ENCODE data around the gene FARS2.

DNA sequence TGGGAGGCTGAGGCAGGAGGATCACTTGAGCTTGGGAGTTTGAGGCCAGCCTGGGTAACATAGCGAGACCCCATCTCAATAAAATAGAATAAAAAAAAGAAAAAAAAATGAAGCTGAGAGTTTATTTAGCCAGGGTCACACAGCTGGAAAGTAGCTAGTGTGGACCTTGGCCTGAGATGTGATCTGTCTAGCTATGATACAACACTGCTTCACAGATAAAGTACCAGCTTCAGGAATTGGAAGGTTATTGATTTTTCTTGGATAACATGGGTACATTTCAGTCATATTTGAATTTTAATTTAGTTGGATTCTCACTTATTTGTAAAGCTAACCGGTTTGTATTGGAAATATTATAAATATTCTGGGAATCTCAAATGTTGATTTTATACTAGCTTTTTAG, 5.1 kb downstream of the FARS2 start:
- TF ChIP-seq, protein P1, sequence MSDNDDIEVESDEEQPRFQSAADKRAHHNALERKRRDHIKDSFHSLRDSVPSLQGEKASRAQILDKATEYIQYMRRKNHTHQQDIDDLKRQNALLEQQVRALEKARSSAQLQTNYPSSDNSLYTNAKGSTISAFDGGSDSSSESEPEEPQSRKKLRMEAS (IDR thresholded peaks at IDR 0.05): no peak
- TF ChIP-seq, protein P2, sequence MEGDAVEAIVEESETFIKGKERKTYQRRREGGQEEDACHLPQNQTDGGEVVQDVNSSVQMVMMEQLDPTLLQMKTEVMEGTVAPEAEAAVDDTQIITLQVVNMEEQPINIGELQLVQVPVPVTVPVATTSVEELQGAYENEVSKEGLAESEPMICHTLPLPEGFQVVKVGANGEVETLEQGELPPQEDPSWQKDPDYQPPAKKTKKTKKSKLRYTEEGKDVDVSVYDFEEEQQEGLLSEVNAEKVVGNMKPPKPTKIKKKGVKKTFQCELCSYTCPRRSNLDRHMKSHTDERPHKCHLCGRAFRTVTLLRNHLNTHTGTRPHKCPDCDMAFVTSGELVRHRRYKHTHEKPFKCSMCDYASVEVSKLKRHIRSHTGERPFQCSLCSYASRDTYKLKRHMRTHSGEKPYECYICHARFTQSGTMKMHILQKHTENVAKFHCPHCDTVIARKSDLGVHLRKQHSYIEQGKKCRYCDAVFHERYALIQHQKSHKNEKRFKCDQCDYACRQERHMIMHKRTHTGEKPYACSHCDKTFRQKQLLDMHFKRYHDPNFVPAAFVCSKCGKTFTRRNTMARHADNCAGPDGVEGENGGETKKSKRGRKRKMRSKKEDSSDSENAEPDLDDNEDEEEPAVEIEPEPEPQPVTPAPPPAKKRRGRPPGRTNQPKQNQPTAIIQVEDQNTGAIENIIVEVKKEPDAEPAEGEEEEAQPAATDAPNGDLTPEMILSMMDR (IDR thresholded peaks at IDR 0.05 in 2 of 3, conservative IDR thresholded peaks at IDR 0.05 in 1 of 3; ENCODE audit: borderline replicate concordance in 1 of 3, insufficient read depth in 1 of 3, low read depth in 2 of 3, low read length in 2 of 3): no peak
- no peak for TF ChIP-seq POLR2AphosphoS5 (IDR thresholded peaks at IDR 0.05; ENCODE audit: low read depth, low read length)
- TF ChIP-seq YY1 (IDR thresholded peaks at IDR 0.05; ENCODE audit: extremely low read depth, insufficient replicate concordance, low read depth, low read length): no peak
- TF ChIP-seq POLR2A (IDR thresholded peaks at IDR 0.05; ENCODE audit: borderline replicate concordance, extremely low read depth, insufficient read depth, insufficient read length): no peak

All from HCT116 (cell line).